Measurements from ENCODE around the gene RNF187. TPM values are rescaled to one million over a fixed set of nuclear protein-coding genes. Genes with fewer than 3 reads are reported as not detected.

The RNF187 gene
- total and polyA plus RNA-seq, 2 of the 13 experiments (the other 11 are each of a cell fraction or from before 2014, with no cell fraction given), result 41.3 to 59.4 TPM

DNA sequence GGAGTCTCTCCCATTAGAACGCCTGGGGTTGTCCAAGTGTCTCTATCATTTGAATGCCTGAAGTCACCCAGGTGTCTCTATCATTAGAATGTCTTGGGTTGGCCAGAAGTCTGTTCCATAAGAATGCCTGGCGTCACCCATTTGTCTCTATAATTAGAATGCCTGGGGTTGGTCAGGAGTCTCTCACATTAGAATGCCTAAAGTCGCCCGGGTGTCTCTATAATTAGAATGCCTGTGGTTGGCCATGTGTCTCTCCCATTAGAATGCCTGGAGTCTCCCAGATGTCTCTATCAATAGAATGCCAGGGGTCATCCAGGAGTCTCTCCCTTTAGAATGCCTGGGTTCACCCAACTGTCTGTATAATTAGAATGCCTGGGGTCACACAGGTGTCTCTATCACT lies 54.5 kb downstream of the RNF187 start:
- Histone ChIP-seq H2AFZ (ENCODE audit: low read length) (no peak overlapping the region), H3K27me3 (ENCODE audit: control insufficient read depth in 1 of 2, insufficient read depth in 2 of 2, low read length in 2 of 2) (peaks cover 0 to 11% of the 10 kb centered on the region in 2 experiments; a peak in 2 of 5 replicates), H3K4me1 (ENCODE audit: insufficient read depth, low read length) (no peaks in the 10 kb centered on the region), H3K79me2 (ENCODE audit: insufficient read depth, low read length) (no peaks in the 10 kb centered on the region), H3K27ac (ENCODE audit: extremely low read length, insufficient read depth, low read length) (no peak overlapping the region), H3K9me3 (ENCODE audit: low read length) (no peaks in the 10 kb centered on the region), H4K20me1 (ENCODE audit: insufficient read depth, low read length) (no peaks in the 10 kb centered on the region), H3K4me3 (replicated peaks in 1 of 3; ENCODE audit: insufficient read depth in 1 of 3, low read depth in 2 of 3, low read length in 3 of 3) (no peak overlapping the region), H3K36me3 (replicated peaks in 1 of 2; ENCODE audit: control insufficient read depth in 1 of 2, insufficient read depth in 2 of 2, low read length in 2 of 2) (no peaks in the 10 kb centered on the region), H3K4me2 (ENCODE audit: low read depth, low read length) (no peak overlapping the region), H3K9ac (ENCODE audit: insufficient read depth, low read depth, low read length) (no peak overlapping the region)
- ATAC-seq (no peak), FAIRE-seq (no peak), DNase-seq (ENCODE audit: low spot score) (no peak)
- TF ChIP-seq ZNF460 (CRISPR knock-in tag; IDR thresholded peaks at IDR 0.05; ENCODE audit: borderline replicate concordance) (no peak), SIX4 (CRISPR knock-in tag; IDR thresholded peaks at IDR 0.05) (no peak), ZMYM4 (CRISPR knock-in tag; IDR thresholded peaks at IDR 0.05) (no peak), ZNF766 (CRISPR knock-in tag; IDR thresholded peaks at IDR 0.05; ENCODE audit: borderline replicate concordance) (no peak), NCOA5 (CRISPR knock-in tag; IDR thresholded peaks at IDR 0.05) (no peak), ZNF136 (CRISPR knock-in tag; IDR thresholded peaks at IDR 0.05; ENCODE audit: low read depth) (no peak)
- TF ChIP-seq, protein P1, sequence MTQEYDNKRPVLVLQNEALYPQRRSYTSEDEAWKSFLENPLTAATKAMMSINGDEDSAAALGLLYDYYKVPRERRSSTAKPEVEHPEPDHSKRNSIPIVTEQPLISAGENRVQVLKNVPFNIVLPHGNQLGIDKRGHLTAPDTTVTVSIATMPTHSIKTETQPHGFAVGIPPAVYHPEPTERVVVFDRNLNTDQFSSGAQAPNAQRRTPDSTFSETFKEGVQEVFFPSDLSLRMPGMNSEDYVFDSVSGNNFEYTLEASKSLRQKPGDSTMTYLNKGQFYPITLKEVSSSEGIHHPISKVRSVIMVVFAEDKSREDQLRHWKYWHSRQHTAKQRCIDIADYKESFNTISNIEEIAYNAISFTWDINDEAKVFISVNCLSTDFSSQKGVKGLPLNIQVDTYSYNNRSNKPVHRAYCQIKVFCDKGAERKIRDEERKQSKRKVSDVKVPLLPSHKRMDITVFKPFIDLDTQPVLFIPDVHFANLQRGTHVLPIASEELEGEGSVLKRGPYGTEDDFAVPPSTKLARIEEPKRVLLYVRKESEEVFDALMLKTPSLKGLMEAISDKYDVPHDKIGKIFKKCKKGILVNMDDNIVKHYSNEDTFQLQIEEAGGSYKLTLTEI (CRISPR knock-in tag; conservative IDR thresholded peaks at IDR 0.05), result no peak
- 2% methylated on average over 4 of the region's 4 CpGs for WGBS (ENCODE audit: low lambda C conversion rate)
- intact Hi-C loops (cut with micrococcal nuclease; ENCODE audit: unreplicated experiment) (no loop called here), in situ Hi-C loops (cut with HindIII; ENCODE audit: extremely low pct_ligation_motif_present, low pct_unique_long_range_greater_than_20kb) (no loop called here)
- ChIA-PET POLR2A (no interaction called here), CTCF (ENCODE audit: low intra/inter-chr PET ratio, low total read pairs) (no interaction called here)
- BruUV-seq (replicated peaks), result no TSS peak

- H3K27me3 ChIP-seq (ENCODE audit: control insufficient read depth in 1 of 2, insufficient read depth in 2 of 2, low read length in 2 of 2), result peaks cover 0 to 15% of the 10 kb centered on the region in 2 experiments; a peak in 2 of 5 replicates
- CTCF ChIA-PET (ENCODE audit: low intra/inter-chr PET ratio, low total read pairs), result no interaction called here
- 0% methylated on average over 1 of the region's 2 CpGs for WGBS (ENCODE audit: low lambda C conversion rate)
- ATAC-seq (no peak), FAIRE-seq (no peak), DNase-seq (ENCODE audit: low spot score) (no peak)
- no peaks in the 10 kb centered on the region for H3K9me3 ChIP-seq (ENCODE audit: low read length)
- intact Hi-C loops (cut with micrococcal nuclease; ENCODE audit: unreplicated experiment), result no loop called here
- BruUV-seq (replicated peaks), result no TSS peak
- H3K9ac ChIP-seq (ENCODE audit: insufficient read depth, low read depth, low read length), result no peak overlapping the region
- H2AFZ ChIP-seq (ENCODE audit: low read length), result no peak overlapping the region
- no peak overlapping the region for H3K4me2 ChIP-seq (ENCODE audit: low read depth, low read length)
- no peaks in the 10 kb centered on the region for H3K4me1 ChIP-seq (ENCODE audit: insufficient read depth, low read length)
- POLR2A ChIA-PET, result no interaction called here
- H3K36me3 ChIP-seq (replicated peaks in 1 of 2; ENCODE audit: control insufficient read depth in 1 of 2, insufficient read depth in 2 of 2, low read length in 2 of 2), result no peaks in the 10 kb centered on the region
- no peak overlapping the region for H3K4me3 ChIP-seq (replicated peaks in 1 of 3; ENCODE audit: insufficient read depth in 1 of 3, low read depth in 2 of 3, low read length in 3 of 3)
- TF ChIP-seq ZNF20 (CRISPR knock-in tag; IDR thresholded peaks at IDR 0.05) (no peak), HNF4G (IDR thresholded peaks at IDR 0.05; ENCODE audit: borderline replicate concordance, low read depth, low read length) (no peak), HNF4G (CRISPR knock-in tag; IDR thresholded peaks at IDR 0.05; ENCODE audit: borderline replicate concordance, low read depth) (no peak), SKI (IDR thresholded peaks at IDR 0.05; ENCODE audit: partially characterized antibody) (no peak), TBX2 (CRISPR knock-in tag; IDR thresholded peaks at IDR 0.05; ENCODE audit: borderline replicate concordance) (no peak), ZNF83 (CRISPR knock-in tag; IDR thresholded peaks at IDR 0.05; ENCODE audit: borderline replicate concordance) (no peak), SNRNP70 (IDR thresholded peaks at IDR 0.05; ENCODE audit: low read depth, low read length) (no peak), TBX3 (IDR thresholded peaks at IDR 0.05; ENCODE audit: borderline replicate concordance) (no peak)
- in situ Hi-C loops (cut with HindIII; ENCODE audit: extremely low pct_ligation_motif_present, low pct_unique_long_range_greater_than_20kb), result no loop called here
- no peaks in the 10 kb centered on the region for H3K79me2 ChIP-seq (ENCODE audit: insufficient read depth, low read length)
- H3K27ac ChIP-seq (ENCODE audit: extremely low read length, insufficient read depth, low read length), result no peak overlapping the region
- no peaks in the 10 kb centered on the region for H4K20me1 ChIP-seq (ENCODE audit: insufficient read depth, low read length)
Observed at GRCh38 chr1:228542376-228542775, 55.2 kb downstream of the RNF187 start.
